ENCODE data around the gene CCL7. TPM values are rescaled to one million over a fixed set of nuclear protein-coding genes. Genes with fewer than 3 reads are reported as not detected.

CCL7 gene
- total RNA-seq, 1 experiment from 2014 or later, result not detected

DNA sequence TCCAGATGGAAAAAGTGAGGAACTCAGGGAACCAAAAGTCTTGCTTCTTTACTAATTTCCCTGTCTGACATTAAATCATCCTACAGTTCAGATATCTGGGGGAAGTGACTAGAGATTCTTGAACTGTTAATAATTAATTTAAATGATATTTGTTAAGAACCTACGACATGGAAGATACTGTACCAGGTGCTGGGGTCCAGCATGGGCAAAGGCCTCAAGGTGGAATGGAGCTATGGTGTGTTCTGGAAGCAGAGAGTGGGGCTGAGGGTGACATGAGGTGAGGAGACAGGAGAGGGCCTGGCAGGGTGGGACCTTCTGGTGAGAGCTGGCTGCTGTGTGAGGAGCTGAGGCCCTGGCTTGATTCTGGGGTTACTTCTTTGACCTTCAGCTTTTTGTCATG lies 21.0 kb upstream of the CCL7 start:
- intact Hi-C loops (cut with micrococcal nuclease; ENCODE audit: unreplicated experiment), result no loop called here
- no TSS peak for BruUV-seq (replicated peaks)
- peak in 1 of 2 experiments; percentile 63 for DNase-seq
- POLR2A ChIA-PET, result no interaction called here
- no peak overlapping the region for H3K4me3 Mint-ChIP-seq (ENCODE audit: unreplicated experiment)
- no peaks in the 10 kb centered on the region for H3K36me3 Mint-ChIP-seq (ENCODE audit: insufficient read depth, unreplicated experiment)
- no peak overlapping the region for H3K4me3 ChIP-seq (ENCODE audit: low read depth, low read length)
- CTCF ChIA-PET, result interaction anchor here (1.0 kb wide), 1 partner anchor 113 kb away, joined by 3 read pairs; no protein-coding TSS in a partner anchor
- H3K4me1 Mint-ChIP-seq (ENCODE audit: low read depth, unreplicated experiment), result no peaks in the 10 kb centered on the region
- no peaks in the 10 kb centered on the region for H3K9me3 Mint-ChIP-seq (ENCODE audit: unreplicated experiment)
- no peak overlapping the region for H3K27ac Mint-ChIP-seq (ENCODE audit: unreplicated experiment)
- H3K27me3 Mint-ChIP-seq (ENCODE audit: insufficient read depth, unreplicated experiment), result no peaks in the 10 kb centered on the region
- no peaks in the 10 kb centered on the region for H3K9me3 ChIP-seq
- no peaks in the 10 kb centered on the region; the same call in none of the 2 replicates for H3K27me3 ChIP-seq (replicated peaks; ENCODE audit: control insufficient read depth, insufficient read depth, low read length)
- no peak for TF ChIP-seq CTCF (IDR thresholded peaks at IDR 0.05; ENCODE audit: insufficient read depth in 1 of 2, low read depth in 1 of 2, low read length in 1 of 2, severe bottlenecking in 1 of 2, unreplicated experiment in 1 of 2)
- H3K36me3 ChIP-seq (ENCODE audit: control insufficient read depth, insufficient read depth, low read length), result no peaks in the 10 kb centered on the region
- H3K4me1 ChIP-seq, result peaks cover 45% of the 10 kb centered on the region

DNA sequence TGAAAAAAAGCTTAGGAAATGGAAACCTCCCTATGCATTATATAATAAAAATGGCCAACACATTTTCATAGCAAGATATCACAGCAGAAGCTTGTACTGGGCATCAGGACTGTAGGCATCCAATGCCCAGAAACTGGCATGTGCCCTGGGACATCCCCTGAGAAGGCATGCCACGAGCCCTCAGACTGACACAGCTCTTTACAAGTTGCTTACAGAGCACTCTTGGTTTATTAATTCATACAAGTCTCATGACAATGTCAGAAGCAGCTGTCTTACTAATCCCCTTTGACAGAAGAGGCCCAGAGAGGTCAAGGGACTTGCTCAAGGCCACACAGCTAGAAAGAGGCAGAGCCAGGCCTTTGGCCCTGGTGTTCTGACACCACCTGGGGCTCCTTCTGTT lies 20.5 kb upstream of the CCL7 start:
- H3K36me3 ChIP-seq (ENCODE audit: control insufficient read depth, insufficient read depth, low read length), result no peaks in the 10 kb centered on the region
- peak overlapping the region; percentile 37 for H3K27ac Mint-ChIP-seq (ENCODE audit: unreplicated experiment)
- H3K4me3 Mint-ChIP-seq (ENCODE audit: unreplicated experiment), result no peak overlapping the region
- ChIA-PET POLR2A (no interaction called here), CTCF (interaction anchor here (1.0 kb wide), 1 partner anchor 113 kb away, joined by 3 read pairs; no protein-coding TSS in a partner anchor)
- H3K9me3 ChIP-seq, result no peaks in the 10 kb centered on the region
- intact Hi-C loops (cut with micrococcal nuclease; ENCODE audit: unreplicated experiment), result no loop called here
- H3K9me3 Mint-ChIP-seq (ENCODE audit: unreplicated experiment), result no peaks in the 10 kb centered on the region
- H3K4me1 ChIP-seq, result peaks cover 50% of the 10 kb centered on the region
- DNase-seq, result no peak
- no peaks in the 10 kb centered on the region for H3K27me3 Mint-ChIP-seq (ENCODE audit: insufficient read depth, unreplicated experiment)
- no peaks in the 10 kb centered on the region for H3K36me3 Mint-ChIP-seq (ENCODE audit: insufficient read depth, unreplicated experiment)
- no peak for TF ChIP-seq CTCF (IDR thresholded peaks at IDR 0.05; ENCODE audit: insufficient read depth in 1 of 2, low read depth in 1 of 2, low read length in 1 of 2, severe bottlenecking in 1 of 2, unreplicated experiment in 1 of 2)
- H3K4me3 ChIP-seq (ENCODE audit: low read depth, low read length), result no peak overlapping the region
- no peaks in the 10 kb centered on the region; the same call in none of the 2 replicates for H3K27me3 ChIP-seq (replicated peaks; ENCODE audit: control insufficient read depth, insufficient read depth, low read length)
- BruUV-seq (replicated peaks), result no TSS peak
- H3K4me1 Mint-ChIP-seq (ENCODE audit: low read depth, unreplicated experiment), result no peaks in the 10 kb centered on the region

DNA sequence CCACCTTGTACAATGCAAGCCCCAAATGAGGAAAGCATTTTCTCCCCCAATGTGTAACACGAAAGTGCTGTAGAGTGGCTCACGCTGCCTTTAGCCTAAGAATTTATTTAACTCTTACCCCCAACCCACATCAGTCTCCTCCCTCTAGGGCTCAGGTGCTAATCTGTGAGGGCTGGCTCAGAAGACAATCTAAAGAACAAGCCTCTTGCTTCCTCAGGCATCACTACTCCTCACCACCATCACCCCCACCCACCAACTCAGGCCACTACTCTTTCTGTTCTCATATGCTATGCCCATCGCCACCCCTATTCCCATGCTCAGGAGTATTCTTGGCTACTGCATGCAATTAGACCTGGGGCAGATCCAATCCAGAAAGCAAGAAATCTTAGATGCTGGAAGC lies 18.8 kb upstream of the CCL7 start:
- Mint-ChIP-seq H3K36me3 (ENCODE audit: insufficient read depth, unreplicated experiment) (no peaks in the 10 kb centered on the region), H3K27ac (ENCODE audit: unreplicated experiment) (no peak overlapping the region), H3K27me3 (ENCODE audit: insufficient read depth, unreplicated experiment) (no peaks in the 10 kb centered on the region), H3K4me3 (ENCODE audit: unreplicated experiment) (no peak overlapping the region), H3K9me3 (ENCODE audit: unreplicated experiment) (no peaks in the 10 kb centered on the region), H3K4me1 (ENCODE audit: low read depth, unreplicated experiment) (no peaks in the 10 kb centered on the region)
- TF ChIP-seq CTCF (IDR thresholded peaks at IDR 0.05; ENCODE audit: insufficient read depth in 1 of 2, low read depth in 1 of 2, low read length in 1 of 2, severe bottlenecking in 1 of 2, unreplicated experiment in 1 of 2), result no peak
- no peak for DNase-seq
- Histone ChIP-seq H3K36me3 (ENCODE audit: control insufficient read depth, insufficient read depth, low read length) (no peaks in the 10 kb centered on the region), H3K4me3 (ENCODE audit: low read depth, low read length) (no peak overlapping the region), H3K9me3 (no peaks in the 10 kb centered on the region), H3K27me3 (replicated peaks; ENCODE audit: control insufficient read depth, insufficient read depth, low read length) (no peaks in the 10 kb centered on the region; the same call in none of the 2 replicates), H3K4me1 (peaks cover 52% of the 10 kb centered on the region)
- intact Hi-C loops (cut with micrococcal nuclease; ENCODE audit: unreplicated experiment), result no loop called here
- no TSS peak for BruUV-seq (replicated peaks)
- CTCF ChIA-PET, result no interaction called here
- POLR2A ChIA-PET, result no interaction called here

Measured in Caco-2 (cell line).